Cardiac muscle cell (in vitro differentiated cells and primary cell): ENCODE results near the gene RMDN3. TPM values are rescaled to one million over a fixed set of nuclear protein-coding genes. Genes with fewer than 3 reads are reported as not detected.

Experiments
- DNase-seq, 2 donors: peaks; one replicate each; pipeline versions ENCODE4 v3.0.0 to v3.0.0-alpha.2; 2010 to 2017; ENCODE audit warnings: low read depth in 1 of 2, low spot score in 1 of 2
- H3K27ac ChIP-seq: fragments of 200-600 bp; sonication (generic); 2 replicates; pipeline ENCODE4 v1.5.1; 2016
- H3K27me3 ChIP-seq: fragments of 200-600 bp; sonication (generic); 2 replicates; pipeline ENCODE4 v1.6.0; 2016; ENCODE audit warnings: control low read depth
- H3K36me3 ChIP-seq: fragments of 200-600 bp; sonication (generic); 2 replicates; pipeline ENCODE4 v1.5.1; 2016; ENCODE audit warnings: control low read depth
- H3K4me1 ChIP-seq: fragments of 200-600 bp; sonication (generic); 2 replicates; pipeline ENCODE4 v1.8.1; 2017; ENCODE audit warnings: low read depth, mild to moderate bottlenecking, mixed run types
- H3K4me3 ChIP-seq: fragments of 200-600 bp; sonication (generic); 2 replicates; pipeline ENCODE4 v1.5.1; 2016; ENCODE audit warnings: mild to moderate bottlenecking
- H3K9me3 ChIP-seq: fragments of 200-600 bp; sonication (generic); 2 replicates; pipeline ENCODE4 v1.5.1; 2017; ENCODE audit warnings: low read depth, mild to moderate bottlenecking, control low read depth
- CTCF ChIP-seq: IDR thresholded peaks from 2 replicates; pipeline ENCODE4 v1.5.1; 2012; ENCODE audit warnings: low read depth, mild to moderate bottlenecking, low read length
- polyA plus RNA-seq: library from polyadenylated mRNA; unstranded; fragments of >200 nt; fragmentation: Nextera tagmentation; extraction: Ambion mirVana; gene quantifications from 2 replicates; pipeline ENCODE4 v1.2.1, GENCODE V29; 2016
- total RNA-seq: library from RNA; depleted of rRNA; stranded (reverse); fragments of >200 nt; gene quantifications from 2 replicates; pipeline ENCODE4 v1.2.3, GENCODE V29; 2016

The RMDN3 gene, protein sequence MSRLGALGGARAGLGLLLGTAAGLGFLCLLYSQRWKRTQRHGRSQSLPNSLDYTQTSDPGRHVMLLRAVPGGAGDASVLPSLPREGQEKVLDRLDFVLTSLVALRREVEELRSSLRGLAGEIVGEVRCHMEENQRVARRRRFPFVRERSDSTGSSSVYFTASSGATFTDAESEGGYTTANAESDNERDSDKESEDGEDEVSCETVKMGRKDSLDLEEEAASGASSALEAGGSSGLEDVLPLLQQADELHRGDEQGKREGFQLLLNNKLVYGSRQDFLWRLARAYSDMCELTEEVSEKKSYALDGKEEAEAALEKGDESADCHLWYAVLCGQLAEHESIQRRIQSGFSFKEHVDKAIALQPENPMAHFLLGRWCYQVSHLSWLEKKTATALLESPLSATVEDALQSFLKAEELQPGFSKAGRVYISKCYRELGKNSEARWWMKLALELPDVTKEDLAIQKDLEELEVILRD
- total RNA-seq, result 16.8 and 21.1 TPM in 2 replicates
- 24.5 and 28.6 TPM in 2 replicates for polyA plus RNA-seq

- TF ChIP-seq CTCF, result no peak
- DNase-seq, result peak; percentile 95 to 97
- H3K4me3 ChIP-seq, result peak within 1 kb of the TSS; percentile 77
- peak within 1 kb of the TSS; percentile 76 for H3K27ac ChIP-seq
- H3K4me1 ChIP-seq, result no peaks in the 10 kb centered on the region
- peaks cover 6% of the 10 kb centered on the region for H3K36me3 ChIP-seq
- no peaks in the 10 kb centered on the region for H3K27me3 ChIP-seq
- H3K9me3 ChIP-seq, result no peaks in the 10 kb centered on the region
These were observed at the start of gene RMDN3 for GRCh38 chr15:40754883-40755811. Gene RMDN3, minus strand, starts transcription at chr15:40755254. Its CDS starts 471 bp downstream, at chr15:40754783.

GRCh38 chr15:40803688-40804087 lies 48.6 kb upstream of the RMDN3 start:
- no peak for DNase-seq
- Histone ChIP-seq H3K4me1 (peaks cover 5% of the 10 kb centered on the region), H3K27me3 (no peaks in the 10 kb centered on the region), H3K4me3 (no peak overlapping the region), H3K27ac (no peak overlapping the region), H3K9me3 (no peaks in the 10 kb centered on the region), H3K36me3 (no peaks in the 10 kb centered on the region)
- no peak for TF ChIP-seq CTCF

DNA sequence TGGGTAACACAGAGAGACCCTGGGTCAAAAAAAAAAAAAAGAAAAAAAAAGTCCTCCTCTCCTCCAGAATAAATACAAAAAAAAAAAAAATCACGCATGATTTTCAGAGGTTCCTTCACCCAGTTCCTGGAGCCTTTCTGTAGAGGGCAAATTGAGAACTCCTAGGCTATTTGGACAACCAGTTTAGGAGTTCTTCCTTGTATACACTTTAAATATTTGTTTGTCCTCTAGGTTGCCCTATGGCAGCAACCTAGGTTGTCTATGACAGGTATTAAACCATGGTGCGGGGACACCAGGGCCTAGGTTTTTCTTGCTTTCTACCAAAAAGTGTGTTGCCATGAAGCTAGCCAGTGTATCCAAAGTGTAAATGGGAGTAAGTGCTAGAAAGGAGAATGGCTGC lies 48.0 kb upstream of the RMDN3 start:
- peaks cover 5% of the 10 kb centered on the region for H3K4me1 ChIP-seq
- no peaks in the 10 kb centered on the region for H3K27me3 ChIP-seq
- no peak for TF ChIP-seq CTCF
- no peak overlapping the region for H3K4me3 ChIP-seq
- no peaks in the 10 kb centered on the region for H3K36me3 ChIP-seq
- no peaks in the 10 kb centered on the region for H3K9me3 ChIP-seq
- no peak for DNase-seq
- no peak overlapping the region for H3K27ac ChIP-seq

- DNase-seq, result no peak
- no peak overlapping the region for H3K27ac ChIP-seq
- H3K4me3 ChIP-seq, result no peak overlapping the region
These were observed 44.5 kb upstream of the RMDN3 start for GRCh38 chr15:40799523-40799922.

More at GRCh38 chr15:40799523-40799922, 44.5 kb upstream of the RMDN3 start:
- no peaks in the 10 kb centered on the region for H3K4me1 ChIP-seq
- H3K9me3 ChIP-seq, result no peaks in the 10 kb centered on the region
- no peaks in the 10 kb centered on the region for H3K36me3 ChIP-seq
- TF ChIP-seq CTCF, result no peak
- H3K27me3 ChIP-seq, result no peaks in the 10 kb centered on the region
